Kidney (tissue), 14 donors: Measurements from ENCODE around the gene ZNF618. TPM values are rescaled to one million over a fixed set of nuclear protein-coding genes. Genes with fewer than 3 reads are reported as not detected.

Experiments
- DNase-seq, 5 donors: peaks; one replicate each; pipeline ENCODE4 v3.0.0-alpha.2; 2013 to 2020
- FAIRE-seq: peaks from 2 replicates; lab custom pipeline; 2012; peaks lifted over from hg19 to GRCh38; lab: Jason Lieb, UNC
- H3K27ac ChIP-seq, 2 donors: one replicate each; pipeline ENCODE4 v1.7.0; 2013; ENCODE audit warnings: low read depth in 2 of 2, low read length in 2 of 2, inconsistent platforms in 1 of 2
- H3K27me3 ChIP-seq: one replicate; pipeline ENCODE4 v1.7.1; 2013; ENCODE audit warnings: low read length, inconsistent platforms; ENCODE audit not compliant: control insufficient read depth, insufficient read depth
- H3K36me3 ChIP-seq, 3 donors: one replicate each; pipeline versions ENCODE4 v1.7.0 to v1.7.1; 2013; ENCODE audit warnings: low read length in 3 of 3, control low read depth in 1 of 3, inconsistent platforms in 1 of 3; ENCODE audit not compliant: insufficient read depth in 3 of 3, control insufficient read depth in 2 of 3
- H3K4me1 ChIP-seq, 3 donors: one replicate each; pipeline versions ENCODE4 v1.7.0 to v1.7.1; 2013; ENCODE audit warnings: low read length in 3 of 3, inconsistent platforms in 1 of 3, low read depth in 1 of 3; ENCODE audit not compliant: control insufficient read depth in 2 of 3, insufficient read depth in 2 of 3
- H3K4me3 ChIP-seq, 3 donors: one replicate each; pipeline versions ENCODE4 v1.7.0 to v1.8.1; 2013; ENCODE audit warnings: low read length in 3 of 3, control low read depth in 1 of 3, inconsistent platforms in 1 of 3
- H3K9ac ChIP-seq, 3 donors: one replicate each; pipeline versions ENCODE4 v1.7.0 to v1.7.1; 2013; ENCODE audit warnings: low read length in 3 of 3, control low read depth in 1 of 3, inconsistent platforms in 1 of 3
- H3K9me3 ChIP-seq, 3 donors: one replicate each; pipeline versions ENCODE4 v1.7.0 to v1.7.1; 2013; ENCODE audit warnings: low read length in 3 of 3, control low read depth in 1 of 3, inconsistent platforms in 1 of 3; ENCODE audit not compliant: control insufficient read depth in 2 of 3, insufficient read depth in 1 of 3
- CTCF ChIP-seq: IDR thresholded peaks from 3 replicates; pipeline ENCODE4 v1.5.1; 2012; ENCODE audit warnings: mild to moderate bottlenecking, moderate library complexity, borderline replicate concordance; ENCODE audit not compliant: insufficient read depth; ENCODE audit errors: extremely low read depth
- intact Hi-C: fragments of 100-400 bp; cut with DNase I; formaldehyde crosslinking; loops from one replicate; pipeline ENCODE4 v1.11.1; 2022
- polyA plus RNA-seq: library from polyadenylated mRNA; stranded (reverse); fragments of 350-450 nt; fragmentation: Illumina TruSeq; extraction: RNeasy Lipid Tissue Mini Kit (QIAGEN cat#74804); gene quantifications from one replicate; pipeline ENCODE4 v1.2.3, GENCODE V29; 2014; ENCODE audit warnings: low read depth, low replicate concordance; ENCODE audit not compliant: insufficient read depth
- total RNA-seq: library from RNA; stranded (reverse); fragmentation: NEBNext Ultra II Directional; extraction: Animal tissue kit (Norgen Biotek cat#: 25700); gene quantifications from one replicate; pipeline ENCODE4 v1.2.1, GENCODE V29; 2021
- donor health status: control.
- donor health status: control.
- donor health status: control.
- donor health status: control.
- donor health status: control.
- donor health status: DM: yes; HTN: yes; CAD: no.
- donor health status: Normal renal cell carcinoma (clear cell type).

The ZNF618 gene
- total and polyA plus RNA-seq, 2 donors from 2014 or later, result 5.6 to 31.9 TPM

GRCh38 chr9:113955076-113955752, 79.1 kb downstream of the ZNF618 start:
- DNase-seq, result peak in 3 of 5 donors; percentile 26 to 79 (median 71)
- Histone ChIP-seq H3K4me1 (peaks cover 12 to 63% (median 42%) of the 10 kb centered on the region in 3 donors), H3K4me3 (no peak overlapping the region), H3K9me3 (no peaks in the 10 kb centered on the region), H3K27me3 (no peaks in the 10 kb centered on the region), H3K27ac (peak overlapping the region; percentile 81 to 94), H3K36me3 (no peaks in the 10 kb centered on the region), H3K9ac (peak overlapping the region in 1 of 3 donors; percentile 46)
- intact Hi-C loops, result no loop called here
- FAIRE-seq, result peak; percentile 32
- TF ChIP-seq CTCF, result no peak

GRCh38 chr9:113956901-113957300, 80.8 kb downstream of the ZNF618 start:
- H3K9ac ChIP-seq, result peak overlapping the region in 1 of 3 donors; percentile 51
- FAIRE-seq, result no peak
- no peak overlapping the region for H3K4me3 ChIP-seq
- H3K9me3 ChIP-seq, result no peaks in the 10 kb centered on the region
- intact Hi-C loops, result no loop called here
- peak overlapping the region; percentile 92 to 94 for H3K27ac ChIP-seq
- H3K4me1 ChIP-seq, result peaks cover 12 to 73% (median 43%) of the 10 kb centered on the region in 3 donors
- TF ChIP-seq CTCF, result no peak
- H3K27me3 ChIP-seq, result no peaks in the 10 kb centered on the region
- peak in 1 of 5 donors; percentile 26 for DNase-seq
- no peaks in the 10 kb centered on the region for H3K36me3 ChIP-seq

- H3K4me1 ChIP-seq, result peaks cover 12 to 75% (median 42%) of the 10 kb centered on the region in 3 donors
- DNase-seq (peak in 1 of 5 donors; percentile 50), FAIRE-seq (no peak)
- H3K9me3 ChIP-seq, result no peaks in the 10 kb centered on the region
- no peak for TF ChIP-seq CTCF
- peak overlapping the region; percentile 92 to 94 for H3K27ac ChIP-seq
- H3K4me3 ChIP-seq, result no peak overlapping the region
- H3K9ac ChIP-seq, result peak overlapping the region in 2 of 3 donors; percentile 28 to 51
- H3K27me3 ChIP-seq, result no peaks in the 10 kb centered on the region
- no peaks in the 10 kb centered on the region for H3K36me3 ChIP-seq
- intact Hi-C loops, result no loop called here
These were observed 81.2 kb downstream of the ZNF618 start for GRCh38 chr9:113957351-113957750.
